Stomach smooth muscle (tissue), 2 donors: Measurements from ENCODE around the gene CDK1.
"Not testable (repeated sequence)": the region's sequence is repeated elsewhere in the genome, so short reads cannot be mapped to it uniquely, and the experiment has no call there.

Experiments used
- H3K27ac ChIP-seq: one replicate; pipeline ENCODE4 v1.7.0; 2013; ENCODE audit warnings: mild to moderate bottlenecking, low read length, inconsistent platforms
- H3K27me3 ChIP-seq, 2 donors: one replicate each; pipeline ENCODE4 v1.7.0; 2013; ENCODE audit warnings: low read length in 2 of 2; ENCODE audit not compliant: insufficient read depth in 2 of 2, control insufficient read depth in 1 of 2
- H3K36me3 ChIP-seq, 2 donors: one replicate each; pipeline ENCODE4 v1.7.0; 2013; ENCODE audit warnings: low read length in 2 of 2; ENCODE audit not compliant: control insufficient read depth in 2 of 2, insufficient read depth in 2 of 2
- H3K4me1 ChIP-seq: one replicate; pipeline ENCODE4 v1.7.0; 2013; ENCODE audit warnings: low read length; ENCODE audit not compliant: control insufficient read depth, insufficient read depth
- H3K4me3 ChIP-seq, 2 donors: one replicate each; pipeline ENCODE4 v1.7.0; 2013; ENCODE audit warnings: low read length in 2 of 2
- H3K9ac ChIP-seq, 2 donors: one replicate each; pipeline ENCODE4 v1.7.0; 2013; ENCODE audit warnings: low read length in 2 of 2, mild to moderate bottlenecking in 1 of 2
- H3K9me3 ChIP-seq, 2 donors: one replicate each; pipeline ENCODE4 v1.7.0; 2013; ENCODE audit warnings: low read length in 2 of 2; ENCODE audit not compliant: control insufficient read depth in 2 of 2
- donor health status: healthy.
- donor health status: Pancreatic carcinoma.

The CDK1 gene

DNA sequence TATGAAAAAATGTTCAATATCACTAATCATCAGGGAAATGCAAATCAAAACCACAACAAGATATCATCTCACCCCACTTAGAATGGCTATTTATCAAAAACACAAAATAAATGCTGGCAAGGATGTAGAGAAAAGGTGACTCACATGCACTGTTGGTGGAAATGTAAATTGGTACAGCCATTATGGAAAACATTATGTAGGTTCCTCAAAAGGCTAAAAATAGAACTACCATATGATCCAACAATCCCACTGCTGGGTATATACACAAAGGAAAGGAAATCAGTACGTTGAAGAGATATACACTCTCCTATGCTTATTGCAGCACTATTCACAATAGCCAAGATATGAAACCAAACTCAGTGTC is 50.2 kb downstream of the CDK1 start:
- Histone ChIP-seq H3K4me3 (no peak overlapping the region), H3K9me3 (no peaks in the 10 kb centered on the region), H3K36me3 (no peaks in the 10 kb centered on the region), H3K27me3 (no peaks in the 10 kb centered on the region), H3K27ac (no peak overlapping the region), H3K9ac (no peak overlapping the region), H3K4me1 (no peaks in the 10 kb centered on the region)

DNA sequence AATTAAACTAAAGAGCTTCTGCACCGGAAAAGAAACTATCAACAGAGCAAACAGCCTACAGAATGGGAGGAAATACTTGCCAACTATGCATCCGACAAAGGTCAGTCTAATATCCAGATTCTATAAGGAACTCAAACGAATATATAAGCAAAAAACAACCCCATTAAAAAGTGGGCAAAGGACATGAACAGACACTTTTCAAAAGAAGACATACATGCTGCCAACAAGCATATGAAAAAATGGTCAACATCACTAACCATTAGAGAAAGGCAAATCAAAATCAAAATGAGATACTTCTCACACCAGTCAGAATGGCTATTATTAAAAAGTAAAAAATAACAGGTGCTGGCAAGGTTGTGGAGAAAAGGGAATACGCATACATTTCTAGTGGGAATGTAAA is 53.9 kb downstream of the CDK1 start:
- H3K9ac ChIP-seq, H3K36me3 ChIP-seq, H3K4me1 ChIP-seq, H3K9me3 ChIP-seq, H3K27me3 ChIP-seq, H3K4me3 ChIP-seq, H3K27ac ChIP-seq: not testable (repeated sequence)

DNA sequence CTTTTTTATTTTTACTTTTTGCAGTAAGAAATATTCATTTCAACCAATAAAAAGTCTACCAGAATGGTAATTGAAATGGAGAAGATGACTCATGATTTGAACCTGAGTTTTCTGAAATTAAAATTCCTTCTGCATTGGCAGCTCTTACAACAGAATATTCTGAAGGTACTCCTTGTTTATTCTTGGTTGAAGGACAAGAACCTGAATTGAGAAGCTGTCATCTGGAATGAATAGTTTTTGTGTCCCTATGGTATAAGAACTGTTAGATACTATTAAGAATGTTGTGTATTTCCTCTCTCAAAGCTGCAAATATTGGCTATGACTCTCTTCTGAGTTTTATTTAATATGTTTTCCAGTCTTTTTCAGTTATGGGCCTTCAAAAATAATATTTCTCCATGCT is 56.1 kb downstream of the CDK1 start:
- H3K36me3 ChIP-seq = no peaks in the 10 kb centered on the region
- no peak overlapping the region for H3K27ac ChIP-seq
- H3K4me1 ChIP-seq = no peaks in the 10 kb centered on the region
- H3K27me3 ChIP-seq = no peaks in the 10 kb centered on the region
- no peak overlapping the region for H3K9ac ChIP-seq
- no peaks in the 10 kb centered on the region for H3K9me3 ChIP-seq
- H3K4me3 ChIP-seq = no peak overlapping the region

DNA sequence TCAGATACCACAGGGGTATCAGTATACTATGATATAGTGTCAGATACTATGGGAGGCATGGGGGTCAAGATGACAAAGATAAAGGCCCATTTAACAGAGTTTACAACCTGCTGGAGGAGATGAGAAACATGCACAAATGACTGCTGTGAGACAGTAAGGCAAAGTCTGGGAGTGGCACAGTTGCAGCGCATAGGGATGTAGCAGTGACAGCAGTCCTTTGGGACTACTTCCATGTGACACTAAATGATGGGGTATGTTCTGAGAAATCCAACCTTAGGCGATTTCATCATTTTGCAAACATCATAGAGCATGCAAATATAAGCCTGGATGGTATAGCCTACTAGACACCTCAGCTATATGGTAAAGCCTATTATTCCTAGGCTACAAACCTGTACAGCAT is 56.8 kb downstream of the CDK1 start:
- Histone ChIP-seq H3K27ac (no peak overlapping the region), H3K9ac (no peak overlapping the region), H3K36me3 (no peaks in the 10 kb centered on the region), H3K27me3 (no peaks in the 10 kb centered on the region), H3K4me3 (no peak overlapping the region), H3K4me1 (no peaks in the 10 kb centered on the region), H3K9me3 (no peaks in the 10 kb centered on the region)

DNA sequence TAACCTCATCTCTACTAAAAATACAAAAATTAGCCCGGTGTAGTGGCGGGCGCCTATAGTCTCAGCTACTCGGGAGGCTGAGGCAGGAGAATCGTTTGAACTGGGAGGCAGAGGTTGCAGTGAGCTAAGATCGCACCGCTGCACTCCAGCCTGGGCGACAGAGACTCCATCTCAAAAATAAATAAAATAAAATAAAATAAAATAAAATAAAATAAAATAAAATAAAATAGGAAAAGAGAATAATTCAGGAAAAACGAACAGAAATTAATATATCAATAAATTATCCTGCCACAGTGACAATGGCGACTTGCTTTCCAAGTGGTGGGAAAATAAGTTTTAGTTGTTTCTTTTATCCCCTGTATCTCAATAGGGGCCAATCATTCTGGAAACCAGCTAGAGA is 62.9 kb downstream of the CDK1 start:
- H3K9me3 ChIP-seq, H3K36me3 ChIP-seq, H3K4me3 ChIP-seq, H3K27me3 ChIP-seq, H3K4me1 ChIP-seq, H3K27ac ChIP-seq, H3K9ac ChIP-seq: not testable (repeated sequence)

DNA sequence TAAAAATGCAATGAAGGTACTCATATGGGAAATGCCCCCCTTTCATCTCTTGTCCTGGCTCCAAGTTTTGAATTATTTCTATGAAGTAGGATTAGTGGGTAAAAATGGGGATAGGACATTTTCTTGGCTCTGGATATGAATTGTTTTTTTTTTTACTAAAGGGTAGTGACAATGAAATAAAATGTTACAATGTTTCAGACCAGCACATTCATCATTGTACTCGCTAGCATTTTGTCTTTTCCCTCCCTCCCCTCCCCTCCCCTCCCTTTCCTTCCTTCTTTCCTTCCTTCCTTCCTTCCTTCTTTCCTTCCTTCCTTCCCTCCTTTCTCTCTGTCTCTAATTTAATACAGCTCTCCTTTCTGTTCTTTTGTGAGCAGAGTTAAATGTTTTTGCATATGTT is 64.4 kb downstream of the CDK1 start:
- H3K4me3 ChIP-seq = no peak overlapping the region
- H3K27ac ChIP-seq = no peak overlapping the region
- no peaks in the 10 kb centered on the region for H3K9me3 ChIP-seq
- H3K4me1 ChIP-seq = no peaks in the 10 kb centered on the region
- no peak overlapping the region for H3K9ac ChIP-seq
- H3K36me3 ChIP-seq = no peaks in the 10 kb centered on the region
- H3K27me3 ChIP-seq = no peaks in the 10 kb centered on the region
